SK-N-SH treated with all-trans-retinoic acid at 6 μM for 48 hours (cell line): Measurements from ENCODE around the gene RELA.

Experiments used
- ATAC-seq: fragments of 200-7000 bp; cut with Tn5 transposase; 3 replicates; pipeline ENCODE4 v1.9.1; 2020; ENCODE audit warnings: mild to moderate bottlenecking, moderate library complexity
- ARNTL ChIP-seq: fragments of 450-650 bp; formaldehyde crosslinking; IDR thresholded peaks from 2 replicates; pipeline ENCODE4 v1.5.0; 2020; ENCODE audit warnings: low read depth, mild to moderate bottlenecking, moderate library complexity, borderline replicate concordance
- CREB5 ChIP-seq: fragments of 250-450 bp; sonication (Bioruptor Pico); IDR thresholded peaks from 2 replicates; pipeline ENCODE4 v1.5.1; 2020; ENCODE audit warnings: low read depth, mild to moderate bottlenecking, moderate library complexity
- CSDC2 ChIP-seq: fragments of 250-450 bp; sonication (Bioruptor Pico); IDR thresholded peaks from 2 replicates; pipeline ENCODE4 v1.5.0; 2020; ENCODE audit warnings: mild to moderate bottlenecking, moderate library complexity
- CSRNP3 ChIP-seq: fragments of 250-450 bp; sonication (Bioruptor Pico); IDR thresholded peaks from 2 replicates; pipeline ENCODE4 v1.5.1; 2021; ENCODE audit warnings: mild to moderate bottlenecking, moderate library complexity
- ESRRG ChIP-seq: fragments of 250-450 bp; sonication (Bioruptor Pico); IDR thresholded peaks from 2 replicates; pipeline ENCODE4 v1.6.1; 2021; ENCODE audit warnings: mild to moderate bottlenecking
- GLIS3 ChIP-seq: fragments of 250-450 bp; sonication (Bioruptor Pico); IDR thresholded peaks from 2 replicates; pipeline ENCODE4 v1.5.0; 2020; ENCODE audit warnings: mild to moderate bottlenecking, moderate library complexity
- ISL1 ChIP-seq: fragments of 250-450 bp; sonication (Bioruptor Pico); IDR thresholded peaks from 2 replicates; pipeline ENCODE4 v2.1.2; 2022; ENCODE audit warnings: mild to moderate bottlenecking, moderate library complexity
- OSR1 ChIP-seq: fragments of 250-450 bp; sonication (Bioruptor Pico); IDR thresholded peaks from 2 replicates; pipeline ENCODE4 v1.8.0; 2022; ENCODE audit warnings: moderate library complexity, mild to moderate bottlenecking, inconsistent platforms
- PATZ1 ChIP-seq: fragments of 250-450 bp; sonication (Bioruptor Pico); IDR thresholded peaks from 2 replicates; pipeline ENCODE4 v1.8.0; 2020; ENCODE audit warnings: mild to moderate bottlenecking, moderate library complexity, borderline replicate concordance
- POU6F1 ChIP-seq: fragments of 250-450 bp; sonication (Bioruptor Pico); IDR thresholded peaks from 2 replicates; pipeline ENCODE4 v1.8.0; 2021; ENCODE audit warnings: low read depth, mild to moderate bottlenecking, moderate library complexity, borderline replicate concordance
- PPARA ChIP-seq: fragments of 250-450 bp; sonication (Bioruptor Pico); IDR thresholded peaks from 2 replicates; pipeline ENCODE4 v1.5.0; 2020; ENCODE audit warnings: mild to moderate bottlenecking, borderline replicate concordance
- TCF4 ChIP-seq: fragments of 250-450 bp; sonication (Bioruptor Pico); IDR thresholded peaks from 2 replicates; pipeline ENCODE4 v1.8.0; 2021; ENCODE audit warnings: mild to moderate bottlenecking, moderate library complexity, borderline replicate concordance
- TOX ChIP-seq: fragments of 250-450 bp; sonication (Bioruptor Pico); IDR thresholded peaks from 2 replicates; pipeline ENCODE4 v1.8.0; 2021; ENCODE audit warnings: mild to moderate bottlenecking, moderate library complexity, borderline replicate concordance
- TSHZ2 ChIP-seq: fragments of 250-450 bp; sonication (Bioruptor Pico); IDR thresholded peaks from 2 replicates; pipeline ENCODE4 v1.5.0; 2020; ENCODE audit warnings: mild to moderate bottlenecking, moderate library complexity
- ZC3H10 ChIP-seq: fragments of 250-450 bp; sonication (Bioruptor Pico); IDR thresholded peaks from 2 replicates; pipeline ENCODE4 v1.5.1; 2021; ENCODE audit warnings: mild to moderate bottlenecking, moderate library complexity
- ZFP3 ChIP-seq: fragments of 250-450 bp; sonication (Bioruptor Pico); IDR thresholded peaks from 2 replicates; pipeline ENCODE4 v1.5.0; 2020; ENCODE audit warnings: mild to moderate bottlenecking, moderate library complexity
- ZFP30 ChIP-seq: fragments of 450-650 bp; formaldehyde crosslinking; IDR thresholded peaks from 2 replicates; pipeline ENCODE4 v1.5.0; 2022; ENCODE audit warnings: mild to moderate bottlenecking, moderate library complexity
- ZNF70 ChIP-seq: fragments of 450-650 bp; formaldehyde crosslinking; IDR thresholded peaks from 2 replicates; pipeline ENCODE4 v1.5.0; 2020; ENCODE audit warnings: mild to moderate bottlenecking, moderate library complexity
- ZNF8 ChIP-seq: fragments of 450-650 bp; formaldehyde crosslinking; IDR thresholded peaks from 2 replicates; pipeline ENCODE4 v1.5.0; 2020; ENCODE audit warnings: mild to moderate bottlenecking, moderate library complexity

Gene RELA

GRCh38 chr11:65621460-65621859 lies 41.3 kb downstream of the RELA start:
- TF ChIP-seq TSHZ2 (CRISPR knock-in tag) = no peak
- no peak for TF ChIP-seq OSR1 (CRISPR knock-in tag)
- no peak for ATAC-seq

- ATAC-seq = no peak
- TF ChIP-seq CSRNP3 (CRISPR knock-in tag) = no peak
- no peak for TF ChIP-seq POU6F1 (CRISPR knock-in tag)
- no peak for TF ChIP-seq TSHZ2 (CRISPR knock-in tag)
- no peak for TF ChIP-seq TCF4
- no peak for TF ChIP-seq PATZ1 (CRISPR knock-in tag)
- TF ChIP-seq ARNTL = no peak
- no peak for TF ChIP-seq GLIS3 (CRISPR knock-in tag)
- no peak for TF ChIP-seq OSR1 (CRISPR knock-in tag)
- TF ChIP-seq CSDC2 = no peak
- no peak for TF ChIP-seq ESRRG (CRISPR knock-in tag)
- no peak for TF ChIP-seq ZNF8
- TF ChIP-seq PPARA (CRISPR knock-in tag) = no peak
- TF ChIP-seq ZFP30 = no peak
- no peak for TF ChIP-seq ZC3H10 (CRISPR knock-in tag)
- no peak for TF ChIP-seq ZFP3 (CRISPR knock-in tag)
- no peak for TF ChIP-seq ISL1 (CRISPR knock-in tag)
- TF ChIP-seq ZNF70 (CRISPR knock-in tag) = no peak
- TF ChIP-seq TOX (CRISPR knock-in tag) = no peak
- TF ChIP-seq CREB5 (CRISPR knock-in tag) = no peak
Observed at GRCh38 chr11:65620666-65621065, 42.0 kb downstream of the RELA start.
